GM19043 (cell line): ENCODE results near the gene RCOR1.

Source experiments
- ATAC-seq: cut with Tn5 transposase; IDR thresholded peaks from one replicate; pipeline ENCODE4 v1.9.1; 2021; ENCODE audit warnings: low read depth; ENCODE audit not compliant: unreplicated experiment

RCOR1 gene

GRCh38 chr14:102768223-102769048 lies 176.0 kb downstream of the RCOR1 start:
- ATAC-seq: no peak

- no peak for ATAC-seq
Observed at GRCh38 chr14:102769049-102769327, 176.5 kb downstream of the RCOR1 start.

GRCh38 chr14:102770147-102771123 lies 178.0 kb downstream of the RCOR1 start:
- ATAC-seq: no peak

- ATAC-seq: no peak
Observed at GRCh38 chr14:102771144-102771543, 178.7 kb downstream of the RCOR1 start.

- no peak for ATAC-seq
Observed at GRCh38 chr14:102772781-102773570, 180.5 kb downstream of the RCOR1 start.

- ATAC-seq: no peak
Observed at GRCh38 chr14:102774391-102775153, 182.1 kb downstream of the RCOR1 start.

- ATAC-seq: no peak
Observed at GRCh38 chr14:102775855-102776760, 183.7 kb downstream of the RCOR1 start.

- no peak for ATAC-seq
Observed at GRCh38 chr14:102776761-102777710, 184.6 kb downstream of the RCOR1 start, which contains the start of gene TRAF3. Gene TRAF3, plus strand, starts transcription at chr14:102777449. Its CDS starts 92,753 bp downstream, at chr14:102870202.

GRCh38 chr14:102777711-102778337 lies 185.4 kb downstream of the RCOR1 start:
- ATAC-seq: no peak

- ATAC-seq: no peak
Observed at GRCh38 chr14:102778338-102779083, 186.1 kb downstream of the RCOR1 start.

GRCh38 chr14:102779084-102779462 lies 186.6 kb downstream of the RCOR1 start:
- ATAC-seq: no peak

- ATAC-seq: no peak
Observed at GRCh38 chr14:102779574-102780315, 187.3 kb downstream of the RCOR1 start.
